ENCODE measurements around the gene ZNF678.
"Not testable (repeated sequence)": the region's sequence is repeated elsewhere in the genome, so short reads cannot be mapped to it uniquely, and the experiment has no call there.

ZNF678 gene

GRCh38 chr1:227707846-227708245 lies 144.5 kb downstream of the ZNF678 start:
- no peaks in the 10 kb centered on the region for H3K4me1 ChIP-seq (ENCODE audit: control insufficient read depth, insufficient read depth, low read length)
- H3K27me3 ChIP-seq (ENCODE audit: control insufficient read depth, insufficient read depth, low read length), result no peaks in the 10 kb centered on the region
- H3K9ac ChIP-seq (ENCODE audit: low read length), result no peak overlapping the region
- H3K27ac ChIP-seq (ENCODE audit: low read depth, low read length), result no peak overlapping the region
- no peak overlapping the region for H3K4me3 ChIP-seq (ENCODE audit: low read length)
- no peaks in the 10 kb centered on the region for H3K36me3 ChIP-seq (ENCODE audit: control insufficient read depth, insufficient read depth, low read length)

GRCh38 chr1:227709451-227709850 lies 146.1 kb downstream of the ZNF678 start:
- H3K4me3 ChIP-seq (ENCODE audit: low read length), result no peak overlapping the region
- H3K27ac ChIP-seq (ENCODE audit: low read depth, low read length), result no peak overlapping the region
- no peaks in the 10 kb centered on the region for H3K4me1 ChIP-seq (ENCODE audit: control insufficient read depth, insufficient read depth, low read length)
- no peaks in the 10 kb centered on the region for H3K36me3 ChIP-seq (ENCODE audit: control insufficient read depth, insufficient read depth, low read length)
- no peaks in the 10 kb centered on the region for H3K27me3 ChIP-seq (ENCODE audit: control insufficient read depth, insufficient read depth, low read length)
- H3K9ac ChIP-seq (ENCODE audit: low read length), result no peak overlapping the region

GRCh38 chr1:227710474-227710873 lies 147.1 kb downstream of the ZNF678 start:
- not testable (repeated sequence) for H3K27ac ChIP-seq (ENCODE audit: low read depth, low read length); H3K27me3 ChIP-seq (ENCODE audit: control insufficient read depth, insufficient read depth, low read length); H3K9ac ChIP-seq (ENCODE audit: low read length); H3K4me1 ChIP-seq (ENCODE audit: control insufficient read depth, insufficient read depth, low read length); H3K4me3 ChIP-seq (ENCODE audit: low read length); H3K36me3 ChIP-seq (ENCODE audit: control insufficient read depth, insufficient read depth, low read length)

DNA sequence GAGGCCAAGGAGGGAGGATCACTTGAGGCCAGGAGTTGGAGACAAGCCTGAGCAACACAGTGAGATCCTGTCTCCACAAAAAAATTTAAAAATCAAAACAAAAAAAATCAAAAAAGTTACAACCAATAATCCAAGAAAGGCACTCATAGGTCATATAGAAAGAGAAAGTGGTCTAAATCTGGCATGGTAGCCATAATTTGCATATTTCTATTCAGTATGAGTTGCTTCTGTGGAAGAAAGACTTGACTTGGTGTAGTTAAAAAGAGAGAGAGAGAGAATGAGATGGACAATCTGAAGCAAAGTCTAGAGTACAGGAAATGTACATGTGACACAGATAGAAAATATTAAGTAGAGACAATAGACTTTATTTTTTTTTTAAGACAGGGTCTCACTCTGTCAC lies 149.3 kb downstream of the ZNF678 start:
- Histone ChIP-seq H3K27ac (ENCODE audit: low read depth, low read length) (no peak overlapping the region), H3K4me3 (ENCODE audit: low read length) (no peak overlapping the region), H3K27me3 (ENCODE audit: control insufficient read depth, insufficient read depth, low read length) (no peaks in the 10 kb centered on the region), H3K4me1 (ENCODE audit: control insufficient read depth, insufficient read depth, low read length) (no peaks in the 10 kb centered on the region), H3K36me3 (ENCODE audit: control insufficient read depth, insufficient read depth, low read length) (no peaks in the 10 kb centered on the region), H3K9ac (ENCODE audit: low read length) (no peak overlapping the region)

DNA sequence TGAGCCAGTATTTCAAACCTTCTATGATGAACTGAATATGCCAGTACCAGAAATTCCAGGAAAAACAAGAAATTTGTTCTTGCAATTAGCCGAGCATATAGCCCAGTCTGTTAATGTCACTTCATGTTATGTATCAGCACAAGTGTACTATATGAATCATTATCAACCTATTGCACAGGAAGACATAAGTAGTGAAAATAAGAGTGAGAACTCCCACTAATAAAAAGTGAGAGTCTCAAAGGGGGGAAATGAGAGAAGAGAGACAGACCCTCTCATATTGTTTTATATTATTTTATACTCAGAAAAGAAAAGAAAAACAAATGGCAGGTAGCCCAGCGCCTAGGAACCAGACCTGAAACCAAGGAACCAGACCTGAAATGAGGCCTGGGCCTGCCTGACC lies 155.6 kb downstream of the ZNF678 start:
- no peak overlapping the region for H3K9ac ChIP-seq (ENCODE audit: low read length)
- no peaks in the 10 kb centered on the region for H3K4me1 ChIP-seq (ENCODE audit: control insufficient read depth, insufficient read depth, low read length)
- no peak overlapping the region for H3K4me3 ChIP-seq (ENCODE audit: low read length)
- H3K27me3 ChIP-seq (ENCODE audit: control insufficient read depth, insufficient read depth, low read length), result no peaks in the 10 kb centered on the region
- H3K27ac ChIP-seq (ENCODE audit: low read depth, low read length), result no peak overlapping the region
- H3K36me3 ChIP-seq (ENCODE audit: control insufficient read depth, insufficient read depth, low read length), result no peaks in the 10 kb centered on the region

DNA sequence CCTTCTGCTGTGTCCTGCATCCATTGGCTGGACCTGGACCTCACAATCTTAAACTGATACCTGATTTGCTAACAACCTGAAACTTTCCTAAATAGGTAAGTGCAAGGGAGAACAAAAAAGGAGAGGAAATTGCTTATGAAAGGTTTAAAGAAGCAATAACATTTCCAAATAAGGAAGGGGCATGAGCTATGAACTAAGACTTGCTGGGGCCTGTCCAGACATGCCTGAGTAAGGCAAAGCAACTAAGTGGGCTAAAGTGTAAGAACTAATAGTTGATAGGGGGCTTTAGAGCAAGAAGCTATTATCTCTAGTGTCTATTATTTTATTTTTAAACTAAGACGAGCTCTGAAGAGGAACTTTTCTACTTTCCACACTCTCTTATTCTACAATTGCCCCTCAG lies 160.1 kb downstream of the ZNF678 start:
- no peak overlapping the region for H3K9ac ChIP-seq (ENCODE audit: low read length)
- no peak overlapping the region for H3K27ac ChIP-seq (ENCODE audit: low read depth, low read length)
- no peaks in the 10 kb centered on the region for H3K27me3 ChIP-seq (ENCODE audit: control insufficient read depth, insufficient read depth, low read length)
- H3K4me1 ChIP-seq (ENCODE audit: control insufficient read depth, insufficient read depth, low read length), result peaks cover 3% of the 10 kb centered on the region
- no peak overlapping the region for H3K4me3 ChIP-seq (ENCODE audit: low read length)
- H3K36me3 ChIP-seq (ENCODE audit: control insufficient read depth, insufficient read depth, low read length), result no peaks in the 10 kb centered on the region

- H3K27ac ChIP-seq (ENCODE audit: low read depth, low read length), result no peak overlapping the region
- H3K4me3 ChIP-seq (ENCODE audit: low read length), result no peak overlapping the region
- H3K9ac ChIP-seq (ENCODE audit: low read length), result no peak overlapping the region
- H3K27me3 ChIP-seq (ENCODE audit: control insufficient read depth, insufficient read depth, low read length), result no peaks in the 10 kb centered on the region
- H3K36me3 ChIP-seq (ENCODE audit: control insufficient read depth, insufficient read depth, low read length), result no peaks in the 10 kb centered on the region
- H3K4me1 ChIP-seq (ENCODE audit: control insufficient read depth, insufficient read depth, low read length), result peaks cover 6% of the 10 kb centered on the region
These were observed 161.7 kb downstream of the ZNF678 start for GRCh38 chr1:227725046-227725445.

GRCh38 chr1:227726318-227726717 lies 163.0 kb downstream of the ZNF678 start:
- no peak overlapping the region for H3K27ac ChIP-seq (ENCODE audit: low read depth, low read length)
- H3K9ac ChIP-seq (ENCODE audit: low read length), result no peak overlapping the region
- peaks cover 1% of the 10 kb centered on the region for H3K36me3 ChIP-seq (ENCODE audit: control insufficient read depth, insufficient read depth, low read length)
- H3K27me3 ChIP-seq (ENCODE audit: control insufficient read depth, insufficient read depth, low read length), result no peaks in the 10 kb centered on the region
- H3K4me3 ChIP-seq (ENCODE audit: low read length), result no peak overlapping the region
- H3K4me1 ChIP-seq (ENCODE audit: control insufficient read depth, insufficient read depth, low read length), result peaks cover 6% of the 10 kb centered on the region

All from rectal smooth muscle tissue (tissue), 1 donor.